Fibroblast of lung (primary cell): ENCODE results near the gene CMSS1. TPM values are rescaled to one million over a fixed set of nuclear protein-coding genes. Genes with fewer than 3 reads are reported as not detected.

Experiments used
- DNase-seq, 2 donors: peaks; one replicate each; pipeline versions ENCODE4 v3.0.0 to v3.0.0-alpha.2; 2010; ENCODE audit warnings: low read depth in 2 of 2
- H2AFZ ChIP-seq: 2 replicates; pipeline ENCODE4 v1.5.1; 2012; ENCODE audit warnings: low read length, control low read depth, inconsistent platforms
- H3K27ac ChIP-seq: 2 replicates; pipeline ENCODE4 v1.5.1; 2011; ENCODE audit warnings: low read length, control low read depth; ENCODE audit not compliant: insufficient read depth
- H3K27me3 ChIP-seq: 2 replicates; pipeline ENCODE4 v1.5.1; 2011; ENCODE audit warnings: mild to moderate bottlenecking, low read length; ENCODE audit not compliant: control insufficient read depth, insufficient read depth
- H3K36me3 ChIP-seq: 2 replicates; pipeline ENCODE4 v1.5.1; 2011; ENCODE audit warnings: low read length; ENCODE audit not compliant: control insufficient read depth, insufficient read depth
- H3K4me1 ChIP-seq: 2 replicates; pipeline ENCODE4 v1.5.1; 2011; ENCODE audit warnings: low read length; ENCODE audit not compliant: control insufficient read depth, insufficient read depth; ENCODE audit errors: extremely low read depth
- H3K4me2 ChIP-seq: 2 replicates; pipeline ENCODE4 v1.5.1; 2011; ENCODE audit warnings: low read length, control low read depth; ENCODE audit not compliant: insufficient read depth; ENCODE audit errors: extremely low read depth
- H3K4me3 ChIP-seq, 4 experiments: fragments of 200-600 bp in 1 of 4; sonication (generic) in 1 of 4; replicated peaks in 1 of 4; 2 replicates each; pipeline ENCODE4 v1.5.1; 2011 to 2016; ENCODE audit warnings: low read length in 4 of 4, low read depth in 3 of 4, mild to moderate bottlenecking in 3 of 4, control low read depth in 2 of 4, inconsistent platforms in 1 of 4, mixed read lengths in 1 of 4; ENCODE audit not compliant: insufficient read depth in 1 of 4; ENCODE audit errors: control extremely low read depth in 1 of 4
- H3K79me2 ChIP-seq: 2 replicates; pipeline ENCODE4 v1.5.1; 2012; ENCODE audit warnings: mild to moderate bottlenecking, low read length, inconsistent platforms; ENCODE audit not compliant: control insufficient read depth, insufficient read depth
- H3K9ac ChIP-seq: 2 replicates; pipeline ENCODE4 v1.5.1; 2011; ENCODE audit warnings: mild to moderate bottlenecking, low read length, control low read depth; ENCODE audit not compliant: insufficient read depth
- H3K9me3 ChIP-seq: 2 replicates; pipeline ENCODE4 v1.5.1; 2012; ENCODE audit warnings: low read depth, low read length; ENCODE audit not compliant: control insufficient read depth, insufficient read depth
- H4K20me1 ChIP-seq: 2 replicates; pipeline ENCODE4 v1.5.1; 2011; ENCODE audit warnings: low read length; ENCODE audit not compliant: control insufficient read depth, insufficient read depth; ENCODE audit errors: extremely low read depth
- CTCF ChIP-seq, 2 donors: IDR thresholded peaks in 1 of 2; conservative IDR thresholded peaks in 1 of 2; 1 replicate in 1 of 2; 2 replicates in 1 of 2; pipeline ENCODE4 v1.5.1; 2011 to 2012; ENCODE audit warnings: low read length in 2 of 2, control low read depth in 1 of 2, inconsistent platforms in 1 of 2, low read depth in 1 of 2, mild to moderate bottlenecking in 1 of 2
- EZH2 ChIP-seq: IDR thresholded peaks from 2 replicates; pipeline ENCODE4 v1.5.1; 2012; ENCODE audit warnings: low read length, control low read depth, mild to moderate bottlenecking; ENCODE audit errors: missing control alignments
- polyA plus RNA-seq, 2 donors: library from polyadenylated mRNA; depleted of rRNA in 1 of 2; stranded (reverse) in 1 of 2; unstranded in 1 of 2; fragments of >200 nt; gene quantifications; 2 replicates each; pipeline ENCODE4 v1.2.1, GENCODE V29; 2011 to 2012; ENCODE audit warnings: missing spikeins in 1 of 2
- total RNA-seq: library from RNA; depleted of rRNA; stranded (reverse); fragments of >200 nt; gene quantifications from 2 replicates; pipeline ENCODE4 v1.2.1, GENCODE V29; 2014

The CMSS1 gene
- total and polyA plus RNA-seq, 2 donors (not counting 1 experiment from before 2014, with no cell fraction given): 6.9 to 13.2 TPM

- DNase-seq: peak in 1 of 2 donors; percentile 39
- no peak for TF ChIP-seq EZH2
- Histone ChIP-seq H3K36me3 (no peaks in the 10 kb centered on the region), H2AFZ (no peak overlapping the region), H3K27ac (no peak overlapping the region), H3K79me2 (no peaks in the 10 kb centered on the region), H3K9me3 (no peaks in the 10 kb centered on the region), H3K4me1 (no peaks in the 10 kb centered on the region), H3K4me3 (no peak overlapping the region), H3K4me2 (no peak overlapping the region), H3K27me3 (no peaks in the 10 kb centered on the region), H3K9ac (no peak overlapping the region), H4K20me1 (no peaks in the 10 kb centered on the region)
These were observed 151.5 kb downstream of the CMSS1 start for GRCh38 chr3:99969136-99969535.

DNA sequence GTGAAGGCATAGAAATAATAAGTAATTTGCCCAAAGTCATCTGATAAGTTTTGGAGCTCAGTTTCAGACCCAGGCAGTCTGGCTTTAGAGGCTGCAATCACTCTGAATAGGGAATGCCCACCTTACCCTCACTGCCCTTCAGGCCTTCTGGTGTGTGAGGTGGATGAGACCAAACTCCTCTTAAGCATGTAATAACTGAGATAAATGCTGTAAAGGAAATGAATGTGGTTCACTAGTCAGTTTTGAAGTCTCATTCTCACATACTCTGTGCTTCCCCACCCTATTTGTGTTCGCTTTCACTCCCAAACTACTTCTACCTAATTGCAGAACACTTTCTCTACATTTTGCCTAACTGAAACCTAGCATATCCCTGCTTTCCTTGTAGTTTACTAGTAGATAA lies 152.5 kb downstream of the CMSS1 start:
- Histone ChIP-seq H2AFZ (no peak overlapping the region), H3K9me3 (no peaks in the 10 kb centered on the region), H3K27me3 (no peaks in the 10 kb centered on the region), H3K4me1 (no peaks in the 10 kb centered on the region), H3K36me3 (no peaks in the 10 kb centered on the region), H3K27ac (no peak overlapping the region), H3K4me2 (no peak overlapping the region), H3K9ac (no peak overlapping the region), H3K4me3 (no peak overlapping the region), H4K20me1 (no peaks in the 10 kb centered on the region), H3K79me2 (no peaks in the 10 kb centered on the region)
- TF ChIP-seq EZH2: no peak
- no peak for TF ChIP-seq CTCF (conservative IDR thresholded peaks at IDR 0.05 in 1 of 2, IDR thresholded peaks at IDR 0.05 in 1 of 2; ENCODE audit: low read depth in 1 of 2, low read length in 2 of 2)
- no peak for DNase-seq

DNA sequence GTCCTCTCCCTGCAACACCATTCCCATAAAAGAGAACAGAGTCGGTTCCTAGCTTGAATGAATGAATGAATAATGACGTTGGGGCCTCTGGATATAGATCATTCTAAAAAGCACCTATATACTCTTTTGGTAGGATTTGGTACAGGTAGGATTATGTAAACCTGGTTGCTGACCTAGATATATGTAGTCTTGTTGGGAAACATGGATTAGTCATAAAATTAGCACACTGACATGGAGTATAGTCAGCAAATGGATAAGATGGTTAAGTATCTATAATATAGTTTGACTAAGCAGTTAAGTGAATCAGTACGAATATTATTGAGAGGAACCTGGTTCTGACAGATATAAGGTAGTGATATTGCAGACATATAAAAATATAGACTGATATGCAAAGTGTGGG lies 154.1 kb downstream of the CMSS1 start:
- no peak overlapping the region for H3K4me2 ChIP-seq
- H2AFZ ChIP-seq: no peak overlapping the region
- no peak for DNase-seq
- H3K36me3 ChIP-seq: no peaks in the 10 kb centered on the region
- no peak overlapping the region for H3K9ac ChIP-seq
- no peak overlapping the region for H3K27ac ChIP-seq
- H3K79me2 ChIP-seq: no peaks in the 10 kb centered on the region
- H3K27me3 ChIP-seq: no peaks in the 10 kb centered on the region
- no peaks in the 10 kb centered on the region for H3K9me3 ChIP-seq
- no peak overlapping the region for H3K4me3 ChIP-seq
- no peaks in the 10 kb centered on the region for H3K4me1 ChIP-seq
- no peaks in the 10 kb centered on the region for H4K20me1 ChIP-seq
- TF ChIP-seq CTCF (conservative IDR thresholded peaks at IDR 0.05 in 1 of 2, IDR thresholded peaks at IDR 0.05 in 1 of 2; ENCODE audit: low read depth in 1 of 2, low read length in 2 of 2) (no peak), EZH2 (no peak)
